ENCODE results near the gene NINJ1.
A peak's percentile ranks its signal among the peaks of the same experiment; 100 is the strongest.

The NINJ1 gene

GRCh38 chr9:93134015-93134739 lies at the start of gene NINJ1:
TSS of gene NINJ1 (minus strand) at chr9:93134251. CDS start at chr9:93134217, 34 bp downstream.
- DNase-seq, result peak; percentile 42

- DNase-seq, result no peak
These were observed 49.1 kb upstream of the NINJ1 start for GRCh38 chr9:93183131-93183662.

GRCh38 chr9:93182572-93182971 lies 48.5 kb upstream of the NINJ1 start:
- no peak for DNase-seq

GRCh38 chr9:93181672-93182435 lies 47.8 kb upstream of the NINJ1 start:
- no peak for DNase-seq

GRCh38 chr9:93180938-93181337 lies 46.9 kb upstream of the NINJ1 start:
- no peak for DNase-seq

GRCh38 chr9:93178851-93179786 lies 45.1 kb upstream of the NINJ1 start:
- DNase-seq, result no peak

GRCh38 chr9:93177676-93178075 lies 43.6 kb upstream of the NINJ1 start:
- no peak for DNase-seq

- DNase-seq, result no peak
These were observed 40.9 kb upstream of the NINJ1 start for GRCh38 chr9:93174976-93175375.

- no peak for DNase-seq
These were observed 39.5 kb upstream of the NINJ1 start for GRCh38 chr9:93173365-93174051.

GRCh38 chr9:93172666-93173364 lies 38.8 kb upstream of the NINJ1 start:
- DNase-seq, result no peak

- no peak for DNase-seq
These were observed 37.4 kb upstream of the NINJ1 start for GRCh38 chr9:93171261-93171990.

- no peak for DNase-seq
These were observed 36.5 kb upstream of the NINJ1 start for GRCh38 chr9:93170571-93170970.

- DNase-seq, result no peak
These were observed 35.4 kb upstream of the NINJ1 start for GRCh38 chr9:93169444-93169843.

GRCh38 chr9:93168581-93168980 lies 34.5 kb upstream of the NINJ1 start:
- no peak for DNase-seq

- no peak for DNase-seq
These were observed 33.8 kb upstream of the NINJ1 start for GRCh38 chr9:93167838-93168237.

- DNase-seq, result no peak
These were observed 33.1 kb upstream of the NINJ1 start for GRCh38 chr9:93167185-93167584.

GRCh38 chr9:93166699-93167098 lies 32.6 kb upstream of the NINJ1 start:
- DNase-seq, result no peak

- DNase-seq, result no peak
These were observed 30.0 kb upstream of the NINJ1 start for GRCh38 chr9:93164085-93164484.

GRCh38 chr9:93161786-93162562 lies 27.9 kb upstream of the NINJ1 start:
- no peak for DNase-seq

Measured in NCI-H748 treated with DMSO at 0.1 percent for 48 hours (cell line).